ENCODE measurements around the gene GRPEL2.

GRPEL2 gene, protein sequence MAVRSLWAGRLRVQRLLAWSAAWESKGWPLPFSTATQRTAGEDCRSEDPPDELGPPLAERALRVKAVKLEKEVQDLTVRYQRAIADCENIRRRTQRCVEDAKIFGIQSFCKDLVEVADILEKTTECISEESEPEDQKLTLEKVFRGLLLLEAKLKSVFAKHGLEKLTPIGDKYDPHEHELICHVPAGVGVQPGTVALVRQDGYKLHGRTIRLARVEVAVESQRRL

DNA sequence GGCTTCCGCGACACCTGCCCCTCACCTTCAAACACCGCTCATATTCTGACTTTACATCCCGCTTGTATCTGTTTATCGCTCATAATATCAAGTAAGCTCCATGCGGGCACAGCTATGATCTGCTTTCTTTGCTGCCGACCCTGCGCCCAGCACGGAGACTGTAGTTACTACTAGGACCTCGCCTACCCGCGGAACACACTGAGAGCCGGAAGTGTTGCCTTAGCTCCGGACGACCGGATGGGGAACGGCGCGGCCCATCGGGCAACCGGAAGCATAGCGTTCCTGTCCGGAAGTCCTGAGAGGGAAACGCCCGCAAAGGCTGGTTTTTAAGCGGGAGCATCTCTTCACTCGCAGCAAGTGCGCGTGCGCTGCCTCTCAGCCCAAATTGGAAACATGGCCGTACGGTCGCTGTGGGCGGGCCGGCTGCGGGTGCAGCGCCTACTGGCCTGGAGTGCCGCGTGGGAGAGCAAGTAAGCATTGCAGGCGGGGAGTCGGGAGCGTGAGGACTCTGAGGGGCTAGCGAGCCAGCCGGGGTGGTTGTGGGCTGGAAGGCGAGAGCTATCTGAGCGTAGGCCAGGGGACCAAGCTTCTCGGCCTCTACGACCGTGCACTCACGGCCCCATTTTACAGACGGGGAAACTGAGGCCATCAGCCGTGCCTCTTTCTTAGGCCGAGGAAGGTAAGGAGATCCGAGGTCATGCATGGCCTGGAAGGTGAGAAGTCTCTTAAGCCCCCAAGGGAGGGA, at the start of gene GRPEL2:
GRPEL2 (plus strand) TSS at position 353 of the 745 bp plus-strand sequence; CDS start at position 394, 41 bp downstream.
- DNase-seq: peak; percentile 98

DNA sequence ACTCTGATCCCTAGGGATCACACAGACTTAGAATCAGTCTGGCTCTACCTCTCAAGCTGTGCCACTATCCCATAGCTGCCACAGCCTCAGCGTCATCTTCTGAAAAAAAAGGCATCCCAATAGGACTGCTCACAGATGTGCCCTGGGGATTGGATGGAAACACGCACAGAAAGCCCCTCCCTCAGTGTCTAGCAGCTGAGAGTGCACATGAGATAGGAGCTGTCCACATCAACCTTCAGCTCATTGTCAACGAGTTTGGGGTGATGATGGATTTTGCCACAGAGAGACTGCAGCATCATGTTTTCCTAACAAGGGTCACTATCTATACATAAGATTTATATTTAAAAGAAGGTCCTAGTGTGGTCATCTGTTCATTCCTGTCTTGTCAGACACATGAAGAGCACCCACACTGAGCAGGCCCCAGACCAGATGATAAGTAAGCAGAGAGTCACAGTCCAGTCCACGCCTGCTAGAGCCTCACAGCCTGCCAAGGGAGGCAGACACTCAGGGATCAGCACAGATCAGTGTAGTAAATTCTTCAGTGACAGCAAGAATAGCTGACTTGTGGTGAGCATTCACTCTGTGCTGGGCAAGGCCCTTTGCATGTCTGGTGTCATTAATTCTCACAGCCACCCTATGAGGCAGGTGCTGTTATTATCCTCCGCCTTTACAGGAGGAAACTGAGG, 47.8 kb upstream of the GRPEL2 start:
- no peak for DNase-seq

DNA sequence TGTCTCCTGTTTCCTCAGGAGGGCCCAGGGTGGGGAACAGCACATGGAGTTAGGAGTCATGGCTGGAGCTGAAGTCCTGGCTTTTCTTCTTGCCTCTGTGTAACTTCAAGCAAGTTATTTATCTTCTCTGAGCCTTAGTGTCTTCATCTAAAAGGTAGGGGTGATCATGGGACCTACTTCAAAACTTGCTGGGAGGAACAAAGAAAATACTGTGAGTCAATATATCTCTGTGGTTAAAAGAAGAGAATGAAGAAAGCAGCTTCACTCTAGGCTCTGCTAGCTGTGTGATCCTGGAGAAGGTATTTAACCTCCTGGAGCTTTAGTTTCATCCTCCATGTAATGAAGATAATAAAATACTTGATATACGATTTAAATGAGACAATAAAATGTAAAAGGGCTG, 47.1 kb upstream of the GRPEL2 start:
- DNase-seq: no peak

DNA sequence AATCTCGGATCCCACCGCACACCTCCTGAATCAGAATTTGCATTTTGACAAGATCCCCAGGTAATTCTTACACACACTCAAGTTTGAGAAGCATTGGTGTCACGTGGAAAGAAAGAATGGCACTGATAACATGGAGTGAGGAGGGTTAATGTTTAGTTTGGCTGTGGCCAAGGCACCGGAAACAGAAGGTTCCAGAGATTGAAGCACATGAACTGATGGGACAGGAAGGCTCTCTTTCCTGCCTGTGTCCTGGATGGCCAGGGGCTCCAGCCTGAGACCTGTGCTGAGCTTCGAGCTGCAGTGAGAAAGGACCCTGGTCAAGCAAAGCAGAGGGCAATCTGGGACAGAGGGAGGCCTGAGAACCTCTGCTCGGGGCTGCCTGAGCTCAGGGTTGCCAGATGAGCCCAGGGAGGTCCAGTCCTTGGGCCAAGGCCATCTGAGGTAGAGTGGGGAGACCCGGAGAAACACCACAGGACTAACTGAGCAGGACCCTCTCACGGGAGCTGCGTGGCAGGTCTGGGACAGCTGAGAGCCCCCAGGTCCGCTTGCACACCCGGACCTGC, 46.4 kb upstream of the GRPEL2 start:
- DNase-seq: no peak

DNA sequence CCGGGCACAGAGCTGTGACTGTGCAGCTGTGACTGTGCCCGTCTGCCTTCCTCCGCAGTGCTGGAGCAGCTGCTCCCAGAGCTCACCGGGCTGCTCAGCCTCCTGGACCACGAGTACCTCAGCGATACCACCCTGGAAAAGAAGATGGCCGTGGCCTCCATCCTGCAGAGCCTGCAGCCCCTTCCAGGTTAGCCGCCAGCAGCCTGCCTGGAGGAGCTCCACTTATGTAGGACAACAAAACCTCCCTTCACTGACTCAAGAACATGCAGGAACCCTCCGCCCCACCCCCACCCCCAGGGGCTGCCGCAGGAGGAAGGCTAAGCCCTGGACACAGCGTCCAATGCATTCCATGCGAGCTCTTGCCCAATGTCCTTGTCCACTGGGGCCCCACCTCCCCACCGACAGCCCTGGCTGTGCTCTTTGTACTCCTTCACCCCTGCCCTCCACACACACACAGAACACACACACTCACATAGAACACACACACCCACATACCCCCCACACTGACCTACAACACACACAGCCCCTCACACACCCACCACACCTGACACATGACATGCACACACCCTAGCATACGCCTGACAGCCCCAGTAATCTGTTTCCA, 45.7 kb upstream of the GRPEL2 start:
- no peak for DNase-seq

DNA sequence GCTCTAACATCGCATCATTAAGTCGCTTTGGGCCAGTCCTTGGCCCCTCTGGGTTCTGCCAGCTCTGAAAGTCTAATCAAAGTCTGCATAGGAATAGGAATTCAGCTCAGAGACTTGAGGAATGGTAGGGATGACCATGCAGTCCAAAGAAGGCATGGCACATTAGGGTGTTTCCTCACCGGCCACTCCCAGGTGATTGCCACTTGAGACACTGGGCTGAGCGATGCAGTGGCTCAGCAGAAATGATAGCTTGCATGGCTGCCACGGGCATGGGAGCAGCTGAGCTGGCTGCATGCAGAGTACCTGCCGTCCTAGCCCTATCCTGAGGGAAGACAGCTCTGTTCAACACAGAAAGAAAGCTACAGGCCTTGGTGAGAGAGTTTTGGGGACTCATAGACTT, 44.9 kb upstream of the GRPEL2 start:
- no peak for DNase-seq

DNA sequence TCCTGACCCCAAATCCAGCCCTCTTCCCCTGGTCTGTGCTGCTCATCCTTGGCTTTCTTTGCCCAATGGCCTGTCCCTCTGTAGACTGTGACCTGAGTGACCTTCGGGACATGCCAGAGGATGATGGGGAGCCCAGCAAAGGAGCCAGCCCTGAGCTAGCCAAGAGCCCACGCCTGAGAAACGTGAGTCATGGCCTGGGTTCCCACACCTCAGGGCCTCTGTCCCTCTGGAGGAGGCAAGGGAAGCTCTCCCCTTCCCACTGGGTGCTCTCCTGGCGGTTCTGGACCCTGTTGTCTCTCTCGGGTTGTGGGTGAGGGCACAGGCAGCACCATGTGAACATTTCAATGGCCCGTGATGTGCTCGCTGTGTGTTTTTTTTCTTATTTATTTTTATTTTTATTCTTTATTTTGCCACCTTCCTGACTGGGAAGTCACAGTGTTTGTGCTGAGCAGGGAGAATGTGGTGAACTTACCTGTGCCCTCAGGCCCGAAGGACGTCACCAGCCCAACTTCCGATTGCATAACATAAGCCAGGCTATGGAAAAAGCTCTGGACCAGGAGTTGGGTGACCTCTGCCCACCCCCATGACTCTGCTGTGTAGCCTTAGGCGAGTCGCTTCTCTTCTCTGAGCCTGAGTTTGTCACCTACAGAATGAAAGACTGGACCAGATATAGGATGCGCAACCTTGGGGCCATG, 44.1 kb upstream of the GRPEL2 start:
- no peak for DNase-seq

DNA sequence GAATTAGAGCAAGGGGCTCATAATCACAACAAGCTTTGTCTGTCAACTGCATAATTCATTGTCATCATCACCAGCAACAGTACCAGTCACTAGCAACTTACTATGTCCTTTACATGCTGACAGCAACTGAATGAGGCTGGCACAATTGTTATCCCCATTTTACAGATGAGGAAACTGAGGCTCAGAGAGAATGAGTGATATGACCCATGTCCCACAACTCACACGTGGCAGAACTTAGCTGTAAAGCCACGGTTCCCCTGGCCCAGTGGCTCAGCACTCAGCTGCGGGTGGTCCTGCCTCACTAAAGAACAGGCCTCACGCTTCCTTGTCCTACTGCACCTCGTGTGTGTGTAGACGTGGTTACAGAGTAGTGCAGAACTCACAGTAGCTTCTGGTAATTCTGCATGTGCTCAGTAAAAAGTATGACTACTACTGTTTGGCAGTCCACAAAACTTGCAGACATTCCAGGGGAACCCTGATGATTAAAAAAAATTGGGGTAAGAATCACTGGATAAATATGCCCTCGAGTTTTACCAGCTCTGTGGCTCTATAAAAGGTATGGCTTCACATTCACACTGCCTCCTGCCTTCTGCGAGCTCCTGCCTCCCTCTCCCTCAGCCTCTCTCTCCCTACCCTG, 43.4 kb upstream of the GRPEL2 start:
- DNase-seq: peak; percentile 16

DNA sequence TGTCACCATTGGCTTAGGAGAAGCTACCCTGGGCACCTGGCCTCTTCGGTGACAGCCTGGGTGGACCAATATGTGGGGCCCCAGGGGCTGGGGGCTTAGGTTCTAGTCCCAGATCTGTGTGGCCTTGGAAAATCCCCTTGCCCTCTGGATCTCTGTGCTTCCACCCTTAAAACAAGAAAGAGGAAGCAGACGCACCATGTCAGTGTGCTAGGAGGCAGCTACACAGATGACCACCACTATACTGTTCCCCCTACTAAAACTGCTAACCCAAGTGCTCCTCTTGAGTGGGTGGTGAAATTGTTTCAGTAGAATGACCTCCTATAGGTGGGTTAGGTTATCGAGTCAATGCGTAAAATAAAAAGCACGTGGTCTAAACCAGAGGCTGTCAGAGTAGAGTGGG, 42.7 kb upstream of the GRPEL2 start:
- DNase-seq: no peak

DNA sequence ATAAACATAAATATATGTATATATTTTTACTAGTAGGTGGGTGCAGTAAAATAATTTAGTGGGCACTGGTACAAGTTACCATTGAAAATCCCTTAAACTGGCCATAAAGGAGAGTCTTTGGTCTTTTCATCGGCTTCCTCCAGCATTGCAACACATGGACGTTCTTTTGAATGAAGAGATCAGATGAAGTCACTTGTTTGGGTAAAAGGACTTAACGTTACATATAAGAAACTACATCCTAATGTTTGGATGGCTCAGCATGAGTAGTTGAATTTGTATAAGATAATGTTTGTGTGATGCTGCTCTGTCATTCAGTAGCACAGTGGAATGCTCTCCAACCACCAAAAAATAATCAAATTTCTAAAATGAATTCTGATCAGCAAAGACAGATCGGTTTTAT, 42.1 kb upstream of the GRPEL2 start:
- DNase-seq: no peak

DNA sequence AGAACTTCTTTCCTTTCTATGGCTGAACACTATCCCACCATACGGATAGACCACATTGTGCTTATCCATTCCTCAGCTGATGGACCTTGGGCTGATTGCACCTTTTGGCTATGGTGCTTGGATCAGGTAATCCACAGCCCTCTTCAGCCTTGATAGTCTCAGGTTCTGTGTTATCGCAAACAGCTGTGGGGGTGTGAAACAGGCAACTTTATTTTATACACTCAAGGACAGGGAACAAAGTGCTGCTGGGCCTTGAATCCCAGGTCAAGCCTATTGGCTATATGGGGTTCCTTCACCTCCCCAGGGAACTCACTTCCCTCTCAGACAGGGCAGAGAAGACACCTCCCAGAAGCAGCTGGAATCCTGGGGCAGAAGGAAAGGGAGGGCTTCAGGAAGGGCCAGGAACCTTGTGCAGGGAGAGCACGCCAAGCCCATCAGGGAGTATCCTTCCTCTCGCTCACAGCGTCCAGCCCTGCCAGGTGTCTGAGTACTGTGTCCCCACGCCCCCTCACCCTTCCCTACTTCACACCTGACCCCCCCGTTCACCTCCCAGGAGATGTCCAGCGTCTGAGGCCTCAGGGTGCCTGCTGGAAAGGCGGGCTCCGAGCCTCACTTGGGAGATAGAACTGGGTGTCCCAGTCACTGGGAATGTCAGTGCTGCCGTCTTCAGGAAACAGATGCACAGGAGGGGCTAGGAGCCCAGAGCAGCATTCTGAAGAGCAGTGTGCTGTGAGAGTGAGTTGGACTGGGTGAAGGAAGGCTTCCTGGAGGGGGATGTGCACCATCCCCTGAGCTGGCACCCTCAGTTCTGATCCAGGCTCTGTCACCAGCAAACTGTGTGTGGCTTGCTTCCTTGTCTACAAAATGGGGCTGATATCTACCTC, 40.9 kb upstream of the GRPEL2 start:
- DNase-seq: no peak

DNA sequence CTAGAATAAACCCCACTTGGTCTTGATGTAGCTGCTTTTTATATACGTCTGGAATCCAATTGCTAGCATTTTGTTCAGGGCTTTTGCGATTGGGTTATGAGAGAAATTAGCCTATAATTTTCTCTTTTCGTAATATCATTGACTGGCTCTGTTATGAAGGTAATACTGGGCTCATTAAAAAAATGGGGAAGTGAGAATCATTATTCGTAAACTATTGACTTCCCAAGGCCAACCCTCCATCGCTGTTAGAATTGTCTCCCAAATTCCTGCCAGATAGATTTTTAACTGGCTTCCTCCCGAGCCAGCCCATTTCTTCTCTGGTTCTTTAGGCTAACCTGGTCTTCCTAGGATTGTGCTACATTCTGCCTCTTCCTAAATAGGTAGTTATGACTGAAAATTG, 35.9 kb upstream of the GRPEL2 start:
- DNase-seq: no peak

DNA sequence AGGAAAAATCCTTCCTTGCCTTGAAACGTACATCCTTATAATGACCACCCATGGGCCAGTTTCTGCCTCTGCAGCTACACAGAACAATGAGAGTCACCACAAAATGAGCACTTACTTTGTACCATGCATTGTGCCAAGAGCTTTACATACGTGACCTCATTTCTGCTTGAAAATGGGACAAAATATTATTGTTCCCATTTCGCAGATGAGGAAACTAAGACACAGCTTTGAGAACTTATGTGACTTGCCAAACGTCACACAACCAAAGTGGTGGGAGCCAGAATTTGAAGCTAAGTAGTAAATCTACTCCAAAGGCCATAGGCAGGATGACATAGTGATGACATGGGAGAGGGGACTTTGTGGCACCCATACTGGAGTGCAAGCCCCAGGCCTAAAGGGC, 34.8 kb upstream of the GRPEL2 start:
- DNase-seq: no peak

DNA sequence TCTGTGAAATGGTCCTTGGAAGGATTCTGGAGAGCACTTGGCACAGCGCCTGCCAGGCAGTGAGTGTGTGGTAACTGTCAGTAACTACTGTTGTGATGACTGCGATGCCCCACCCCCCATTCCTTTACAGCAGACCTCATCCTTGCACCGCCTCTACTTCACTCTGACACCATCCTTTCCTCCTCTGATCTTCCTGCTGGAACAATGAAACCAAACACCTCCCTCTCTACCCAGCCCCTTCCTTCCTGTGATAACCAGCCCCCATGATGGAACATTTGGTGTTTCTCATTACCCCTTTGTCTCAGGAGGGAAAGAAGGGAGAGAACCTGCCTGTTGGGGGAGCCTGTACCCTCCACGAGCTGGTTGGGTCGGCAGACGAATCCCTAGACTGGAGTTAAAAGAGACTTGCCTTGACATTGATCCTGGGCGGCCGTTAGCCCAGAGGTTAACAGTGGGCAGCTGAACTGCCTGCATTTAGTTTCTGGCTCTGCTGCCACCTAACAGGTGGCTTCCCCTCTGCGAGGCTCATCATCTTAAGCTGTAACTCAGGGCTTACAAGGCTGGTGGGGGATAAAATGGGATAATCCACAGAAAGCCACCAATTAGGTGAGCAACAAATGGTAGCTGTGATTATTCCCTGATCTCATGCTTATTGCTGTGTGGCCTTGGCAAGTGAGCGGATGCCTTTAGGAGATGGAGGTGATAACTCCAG, 34.2 kb upstream of the GRPEL2 start:
- peak; percentile 59 for DNase-seq

DNA sequence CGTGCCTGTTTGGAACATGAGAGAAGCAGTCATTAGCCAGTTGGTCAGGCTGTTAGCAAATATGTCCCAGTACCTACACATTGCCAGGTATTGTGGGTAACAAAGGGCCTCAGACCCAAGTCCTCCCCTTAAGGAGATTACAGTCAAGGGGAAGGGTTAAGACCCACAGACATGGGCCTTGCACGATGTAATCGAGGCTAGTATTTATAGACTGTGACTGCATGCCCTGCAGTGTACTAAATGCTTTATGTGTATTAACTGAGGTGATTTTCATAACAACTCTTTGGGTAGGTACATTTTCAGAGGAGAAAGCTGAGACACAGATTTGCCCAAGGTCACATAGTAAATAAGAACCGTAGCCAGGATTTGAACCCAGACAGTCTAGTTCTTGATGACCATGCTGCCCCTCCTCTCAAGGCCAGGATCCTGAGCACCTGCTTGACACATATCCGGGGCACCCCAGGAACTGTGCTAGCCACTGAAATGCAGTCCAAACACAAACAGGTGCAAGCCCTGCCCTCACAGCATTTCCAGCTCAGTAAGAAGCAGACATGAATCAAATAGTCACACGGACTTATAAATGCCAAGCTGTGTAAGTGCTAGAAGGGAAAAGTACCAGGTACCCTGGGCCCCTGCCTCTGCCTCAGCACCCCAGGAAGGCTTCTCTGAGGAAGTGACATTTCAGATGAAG, 32.0 kb upstream of the GRPEL2 start:
- DNase-seq: no peak

DNA sequence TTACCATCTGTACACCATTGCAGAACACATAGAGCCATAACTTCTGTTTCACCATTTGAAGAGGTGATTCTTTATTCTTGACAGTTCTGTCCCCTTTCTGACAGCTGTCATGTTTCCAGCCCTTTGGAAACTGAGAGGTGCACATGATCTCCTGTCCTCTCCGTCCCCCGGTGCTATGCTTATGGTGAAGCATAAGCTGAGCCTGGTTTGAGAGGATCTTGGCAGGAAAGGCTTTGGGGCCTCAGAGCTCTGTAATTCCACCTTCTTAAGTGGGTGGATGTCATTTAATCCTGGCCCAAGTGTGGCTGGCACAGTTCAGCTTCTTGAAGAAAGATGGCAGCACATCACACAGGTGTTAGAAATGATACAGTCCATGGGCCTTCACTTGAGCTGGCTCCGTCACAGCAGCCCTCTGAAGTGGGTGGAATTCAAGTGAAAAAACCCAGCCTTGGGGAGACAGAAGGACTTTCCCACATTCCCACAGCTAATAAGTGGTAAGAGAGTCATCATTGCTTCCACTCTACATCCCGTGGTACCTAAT, 30.7 kb upstream of the GRPEL2 start:
- DNase-seq: no peak

DNA sequence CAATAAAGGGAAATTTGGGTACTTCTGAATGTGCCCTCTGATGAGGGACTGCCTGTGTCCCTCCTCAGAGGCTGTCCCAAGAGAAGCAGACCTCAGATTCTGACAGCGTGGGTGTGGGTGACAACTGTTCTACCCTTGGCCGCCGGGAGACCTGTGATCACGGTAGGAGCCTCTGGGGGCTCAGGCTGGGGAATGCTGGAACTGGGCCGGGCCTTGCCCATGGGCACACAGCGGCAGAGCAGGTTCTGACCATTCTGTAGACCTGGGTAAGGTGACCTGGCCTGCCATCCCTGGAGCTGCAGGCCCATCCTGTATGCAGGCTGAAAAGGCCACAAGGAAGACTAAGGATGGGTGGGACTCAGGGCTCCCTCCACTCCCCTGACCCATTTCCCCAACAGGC, 29.5 kb upstream of the GRPEL2 start:
- DNase-seq: no peak

DNA sequence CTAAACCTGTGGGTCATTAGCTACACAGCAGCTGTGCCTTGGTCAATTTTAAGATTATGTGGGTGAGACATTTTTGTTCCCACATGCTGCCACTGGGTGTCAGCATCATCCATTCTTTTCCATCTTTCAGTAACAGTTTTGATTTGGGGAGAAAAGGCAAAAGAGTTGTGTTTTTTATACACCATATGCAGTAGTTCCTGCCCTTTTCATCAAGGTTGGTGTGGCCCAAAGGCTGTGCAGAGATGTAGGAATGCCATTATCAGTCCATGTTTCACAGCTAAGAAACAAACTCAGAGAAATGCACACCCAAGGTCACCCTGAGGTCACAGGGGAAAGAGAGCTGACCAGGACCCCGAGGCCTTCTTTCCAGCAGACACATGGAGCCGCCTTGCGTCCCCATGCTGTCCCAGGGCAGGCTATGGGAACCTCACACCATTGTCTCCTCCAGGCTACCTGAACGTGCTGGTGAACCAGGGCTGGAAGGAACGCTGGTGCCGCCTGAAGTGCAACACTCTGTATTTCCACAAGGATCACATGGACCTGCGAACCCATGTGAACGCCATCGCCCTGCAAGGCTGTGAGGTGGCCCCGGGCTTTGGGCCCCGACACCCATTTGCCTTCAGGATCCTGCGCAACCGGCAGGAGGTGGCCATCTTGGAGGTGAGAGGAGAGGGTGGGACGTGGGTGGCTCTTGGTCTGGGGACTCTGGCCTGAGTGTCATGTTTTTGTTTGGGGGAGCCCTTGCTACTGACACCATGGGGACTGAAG, 27.8 kb upstream of the GRPEL2 start:
- peak; percentile 25 for DNase-seq

DNA sequence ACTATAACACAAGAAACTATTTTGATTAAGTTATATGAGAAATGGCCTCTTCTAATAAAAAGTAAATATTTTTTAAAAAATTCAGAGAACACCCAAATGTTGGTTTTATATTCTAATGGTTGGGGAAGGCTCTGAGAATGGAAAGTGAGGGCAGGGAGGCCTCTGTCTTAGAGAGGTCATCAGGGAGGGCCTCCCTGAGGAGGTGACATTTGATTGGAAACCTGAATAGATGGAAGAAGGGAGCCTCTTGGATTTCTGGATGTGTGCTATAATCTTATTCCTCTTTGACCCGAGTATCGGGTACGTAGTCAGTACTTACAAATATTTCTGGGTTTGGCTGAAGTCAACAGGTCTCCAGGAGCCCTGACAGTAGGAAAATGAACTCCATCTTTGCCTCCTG, 26.1 kb upstream of the GRPEL2 start:
- DNase-seq: no peak
